HUES48 (cell line): Measurements from ENCODE around the gene ST3GAL6.

Source experiments
- H3K27ac ChIP-seq: one replicate; pipeline ENCODE4 v1.7.0; 2013; ENCODE audit warnings: low read depth, low read length, inconsistent platforms
- H3K27me3 ChIP-seq: 2 replicates; pipeline ENCODE4 v1.6.1; 2013; ENCODE audit warnings: mild to moderate bottlenecking, low read length; ENCODE audit not compliant: control insufficient read depth, insufficient read depth
- H3K36me3 ChIP-seq: 2 replicates; pipeline ENCODE4 v1.6.1; 2013; ENCODE audit warnings: low read length; ENCODE audit not compliant: control insufficient read depth, insufficient read depth
- H3K4me1 ChIP-seq: 2 replicates; pipeline ENCODE4 v1.6.1; 2013; ENCODE audit warnings: mild to moderate bottlenecking, low read length; ENCODE audit not compliant: control insufficient read depth, insufficient read depth
- H3K4me3 ChIP-seq: 2 replicates; pipeline ENCODE4 v1.5.1; 2013; ENCODE audit warnings: mild to moderate bottlenecking, low read depth, low read length
- H3K9ac ChIP-seq: 2 replicates; pipeline ENCODE4 v1.6.1; 2013; ENCODE audit warnings: mild to moderate bottlenecking, low read depth, low read length, moderate library complexity
- H3K9me3 ChIP-seq: 2 replicates; pipeline ENCODE4 v1.6.1; 2013; ENCODE audit warnings: low read length; ENCODE audit not compliant: control insufficient read depth, insufficient read depth

ST3GAL6 gene

GRCh38 chr3:98739266-98739665 is 23.9 kb upstream of the ST3GAL6 start:
- Histone ChIP-seq H3K4me1 (peaks cover under 1% of the 10 kb centered on the region), H3K4me3 (no peak overlapping the region), H3K9ac (no peak overlapping the region), H3K9me3 (no peaks in the 10 kb centered on the region), H3K36me3 (no peaks in the 10 kb centered on the region), H3K27me3 (peaks cover 11% of the 10 kb centered on the region), H3K27ac (no peak overlapping the region)

GRCh38 chr3:98740324-98740723 is 22.8 kb upstream of the ST3GAL6 start:
- Histone ChIP-seq H3K27me3 (0 out of 2 replicates have a peak, but pooled peaks cover under 1% of the 10 kb centered on the region), H3K27ac (no peak overlapping the region), H3K9me3 (no peaks in the 10 kb centered on the region), H3K4me1 (no peaks in the 10 kb centered on the region), H3K36me3 (no peaks in the 10 kb centered on the region), H3K9ac (no peak overlapping the region), H3K4me3 (no peak overlapping the region)

- Histone ChIP-seq H3K4me3 (no peak overlapping the region), H3K36me3 (no peaks in the 10 kb centered on the region), H3K9ac (no peak overlapping the region), H3K27me3 (no peaks in the 10 kb centered on the region), H3K4me1 (no peaks in the 10 kb centered on the region), H3K9me3 (no peaks in the 10 kb centered on the region), H3K27ac (no peak overlapping the region)
These were observed 21.9 kb upstream of the ST3GAL6 start for GRCh38 chr3:98741121-98741716.

GRCh38 chr3:98743071-98743470 is 20.1 kb upstream of the ST3GAL6 start:
- H3K36me3 ChIP-seq, result no peaks in the 10 kb centered on the region
- no peak overlapping the region for H3K9ac ChIP-seq
- H3K4me1 ChIP-seq, result no peaks in the 10 kb centered on the region
- no peaks in the 10 kb centered on the region for H3K27me3 ChIP-seq
- H3K27ac ChIP-seq, result no peak overlapping the region
- no peaks in the 10 kb centered on the region for H3K9me3 ChIP-seq
- no peak overlapping the region for H3K4me3 ChIP-seq

GRCh38 chr3:98744283-98744682 is 18.9 kb upstream of the ST3GAL6 start:
- Histone ChIP-seq H3K27ac (no peak overlapping the region), H3K27me3 (no peaks in the 10 kb centered on the region), H3K4me3 (no peak overlapping the region), H3K36me3 (no peaks in the 10 kb centered on the region), H3K9me3 (no peaks in the 10 kb centered on the region), H3K9ac (no peak overlapping the region), H3K4me1 (no peaks in the 10 kb centered on the region)

- H3K9me3 ChIP-seq, result no peaks in the 10 kb centered on the region
- no peaks in the 10 kb centered on the region for H3K27me3 ChIP-seq
- H3K9ac ChIP-seq, result no peak overlapping the region
- H3K4me3 ChIP-seq, result no peak overlapping the region
- H3K4me1 ChIP-seq, result no peaks in the 10 kb centered on the region
- no peak overlapping the region for H3K27ac ChIP-seq
- H3K36me3 ChIP-seq, result no peaks in the 10 kb centered on the region
These were observed 17.4 kb upstream of the ST3GAL6 start for GRCh38 chr3:98745718-98746117.

GRCh38 chr3:98746122-98746521 is 17.0 kb upstream of the ST3GAL6 start:
- H3K9ac ChIP-seq, result no peak overlapping the region
- H3K27ac ChIP-seq, result no peak overlapping the region
- H3K4me1 ChIP-seq, result no peaks in the 10 kb centered on the region
- no peaks in the 10 kb centered on the region for H3K27me3 ChIP-seq
- no peak overlapping the region for H3K4me3 ChIP-seq
- H3K36me3 ChIP-seq, result no peaks in the 10 kb centered on the region
- no peaks in the 10 kb centered on the region for H3K9me3 ChIP-seq

GRCh38 chr3:98746882-98747281 is 16.3 kb upstream of the ST3GAL6 start:
- Histone ChIP-seq H3K27me3 (no peaks in the 10 kb centered on the region), H3K9me3 (no peaks in the 10 kb centered on the region), H3K4me1 (no peaks in the 10 kb centered on the region), H3K9ac (no peak overlapping the region), H3K27ac (no peak overlapping the region), H3K4me3 (no peak overlapping the region), H3K36me3 (no peaks in the 10 kb centered on the region)

GRCh38 chr3:98750276-98750919 is 12.7 kb upstream of the ST3GAL6 start:
- Histone ChIP-seq H3K9me3 (no peaks in the 10 kb centered on the region), H3K4me1 (no peaks in the 10 kb centered on the region), H3K27ac (no peak overlapping the region), H3K9ac (no peak overlapping the region), H3K36me3 (no peaks in the 10 kb centered on the region), H3K27me3 (no peaks in the 10 kb centered on the region), H3K4me3 (no peak overlapping the region)

GRCh38 chr3:98754483-98754882 is 8.7 kb upstream of the ST3GAL6 start:
- H3K27ac ChIP-seq, result no peak overlapping the region
- H3K27me3 ChIP-seq, result no peaks in the 10 kb centered on the region
- no peak overlapping the region for H3K9ac ChIP-seq
- no peaks in the 10 kb centered on the region for H3K9me3 ChIP-seq
- no peak overlapping the region for H3K4me3 ChIP-seq
- H3K4me1 ChIP-seq, result no peaks in the 10 kb centered on the region
- H3K36me3 ChIP-seq, result no peaks in the 10 kb centered on the region

- Histone ChIP-seq H3K4me3 (no peak overlapping the region), H3K9ac (no peak overlapping the region), H3K4me1 (no peaks in the 10 kb centered on the region), H3K27me3 (no peaks in the 10 kb centered on the region), H3K9me3 (no peaks in the 10 kb centered on the region), H3K27ac (no peak overlapping the region), H3K36me3 (no peaks in the 10 kb centered on the region)
These were observed 7.5 kb upstream of the ST3GAL6 start for GRCh38 chr3:98755601-98756000.
